Smooth muscle cell (in vitro differentiated cells): Measurements from ENCODE around the gene MRTFB. TPM values are rescaled to one million over a fixed set of nuclear protein-coding genes. Genes with fewer than 3 reads are reported as not detected.

ENCODE experiments used
- DNase-seq: peaks from one replicate; lab custom pipeline; 2025; ENCODE audit not compliant: unreplicated experiment; lab: John Stamatoyannopoulos, UW
- H2AFZ ChIP-seq: fragments of 200-600 bp; sonication (generic); 2 replicates; pipeline ENCODE4 v1.6.0; 2016; ENCODE audit warnings: antibody characterized with exemption, low read depth, mild to moderate bottlenecking
- H3F3A ChIP-seq: fragments of 200-600 bp; sonication (generic); 2 replicates; pipeline ENCODE4 v1.6.0; 2017; ENCODE audit warnings: antibody characterized with exemption, low read depth
- H3K27ac ChIP-seq: fragments of 200-600 bp; sonication (generic); 2 replicates; pipeline ENCODE4 v1.5.1; 2016; ENCODE audit warnings: low read depth, mild to moderate bottlenecking
- H3K27me3 ChIP-seq: fragments of 200-600 bp; sonication (generic); 2 replicates; pipeline ENCODE4 v1.6.1; 2016; ENCODE audit warnings: low read depth, mild to moderate bottlenecking
- H3K36me3 ChIP-seq: fragments of 200-600 bp; sonication (generic); 2 replicates; pipeline ENCODE4 v1.5.1; 2016; ENCODE audit warnings: low read depth
- H3K4me1 ChIP-seq: fragments of 200-600 bp; sonication (generic); 2 replicates; pipeline ENCODE4 v1.5.1; 2016; ENCODE audit warnings: low read depth
- H3K4me2 ChIP-seq: fragments of 200-600 bp; sonication (generic); 2 replicates; pipeline ENCODE4 v1.6.0; 2016; ENCODE audit warnings: mild to moderate bottlenecking
- H3K4me3 ChIP-seq: fragments of 200-600 bp; sonication (generic); 2 replicates; pipeline ENCODE4 v1.5.1; 2016; ENCODE audit warnings: mild to moderate bottlenecking
- H3K79me2 ChIP-seq: fragments of 200-600 bp; sonication (generic); 2 replicates; pipeline ENCODE4 v1.6.0; 2016; ENCODE audit warnings: low read depth, mild to moderate bottlenecking
- H3K9ac ChIP-seq: fragments of 200-600 bp; sonication (generic); 2 replicates; pipeline ENCODE4 v1.6.0; 2016; ENCODE audit warnings: low read depth
- H3K9me3 ChIP-seq: fragments of 200-600 bp; sonication (generic); replicated peaks from 2 replicates; pipeline ENCODE4 v1.5.1; 2016; ENCODE audit warnings: low read depth
- H4K20me1 ChIP-seq: fragments of 200-600 bp; sonication (generic); 2 replicates; pipeline ENCODE4 v1.6.0; 2016; ENCODE audit warnings: low read depth
- WGBS: methylation state at CpG from one replicate; pipeline ENCODE4 v1.1.7; 2016; ENCODE audit warnings: low lambda C conversion rate; 5-methylcytosine and 5-hydroxymethylcytosine counted together
- polyA plus RNA-seq: library from polyadenylated mRNA; unstranded; fragments of >200 nt; fragmentation: Nextera tagmentation; extraction: Ambion mirVana; gene quantifications from 2 replicates; pipeline ENCODE4 v1.2.1, GENCODE V29; 2016
- total RNA-seq: library from RNA; depleted of rRNA; stranded (reverse); fragments of >200 nt; gene quantifications from 2 replicates; pipeline ENCODE4 v1.2.3, GENCODE V29; 2014
- TF ChIP-seq, protein P1 (sequence below): fragments of 200-600 bp; sonication (generic); IDR thresholded peaks from 2 replicates; pipeline ENCODE4 v1.5.1; 2017; ENCODE audit warnings: borderline replicate concordance, mild to moderate bottlenecking, antibody characterized with exemption; ENCODE audit not compliant: insufficient read depth, poor library complexity, severe bottlenecking

Gene MRTFB
- total and polyA plus RNA-seq, 2 experiments from 2014 or later, result 6.8 to 22.6 TPM

DNA sequence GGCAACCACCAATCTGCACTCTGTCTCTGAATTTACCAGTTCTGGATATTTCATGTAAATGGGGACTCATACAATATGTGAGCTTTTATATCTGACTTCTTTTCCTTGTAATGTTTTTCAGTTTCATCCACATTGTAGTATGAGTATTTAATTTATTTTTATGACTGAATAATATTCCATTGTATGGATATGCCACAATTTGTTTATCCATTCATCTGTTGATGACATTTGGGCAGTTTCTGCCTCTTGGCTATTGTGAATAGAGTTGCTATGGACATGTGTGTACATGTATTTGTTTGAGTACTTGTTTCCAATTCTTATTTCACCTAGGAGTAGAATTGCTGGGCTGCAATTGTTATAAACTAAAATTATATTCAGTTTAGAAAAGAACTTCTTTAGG is 126.9 kb downstream of the MRTFB start:
- H3K36me3 ChIP-seq, result no peaks in the 10 kb centered on the region
- no peaks in the 10 kb centered on the region for H3K9me3 ChIP-seq
- TF ChIP-seq, protein P1, sequence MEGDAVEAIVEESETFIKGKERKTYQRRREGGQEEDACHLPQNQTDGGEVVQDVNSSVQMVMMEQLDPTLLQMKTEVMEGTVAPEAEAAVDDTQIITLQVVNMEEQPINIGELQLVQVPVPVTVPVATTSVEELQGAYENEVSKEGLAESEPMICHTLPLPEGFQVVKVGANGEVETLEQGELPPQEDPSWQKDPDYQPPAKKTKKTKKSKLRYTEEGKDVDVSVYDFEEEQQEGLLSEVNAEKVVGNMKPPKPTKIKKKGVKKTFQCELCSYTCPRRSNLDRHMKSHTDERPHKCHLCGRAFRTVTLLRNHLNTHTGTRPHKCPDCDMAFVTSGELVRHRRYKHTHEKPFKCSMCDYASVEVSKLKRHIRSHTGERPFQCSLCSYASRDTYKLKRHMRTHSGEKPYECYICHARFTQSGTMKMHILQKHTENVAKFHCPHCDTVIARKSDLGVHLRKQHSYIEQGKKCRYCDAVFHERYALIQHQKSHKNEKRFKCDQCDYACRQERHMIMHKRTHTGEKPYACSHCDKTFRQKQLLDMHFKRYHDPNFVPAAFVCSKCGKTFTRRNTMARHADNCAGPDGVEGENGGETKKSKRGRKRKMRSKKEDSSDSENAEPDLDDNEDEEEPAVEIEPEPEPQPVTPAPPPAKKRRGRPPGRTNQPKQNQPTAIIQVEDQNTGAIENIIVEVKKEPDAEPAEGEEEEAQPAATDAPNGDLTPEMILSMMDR, result no peak
- H3K4me3 ChIP-seq, result no peak overlapping the region
- no peaks in the 10 kb centered on the region for H3F3A ChIP-seq
- no peak for DNase-seq
- no peak overlapping the region for H2AFZ ChIP-seq
- H3K4me2 ChIP-seq, result no peak overlapping the region
- peaks cover 67% of the 10 kb centered on the region for H4K20me1 ChIP-seq
- H3K27ac ChIP-seq, result no peak overlapping the region
- H3K79me2 ChIP-seq, result peaks cover 67% of the 10 kb centered on the region
- no peak overlapping the region for H3K9ac ChIP-seq
- H3K4me1 ChIP-seq, result no peaks in the 10 kb centered on the region
- H3K27me3 ChIP-seq, result no peaks in the 10 kb centered on the region

DNA sequence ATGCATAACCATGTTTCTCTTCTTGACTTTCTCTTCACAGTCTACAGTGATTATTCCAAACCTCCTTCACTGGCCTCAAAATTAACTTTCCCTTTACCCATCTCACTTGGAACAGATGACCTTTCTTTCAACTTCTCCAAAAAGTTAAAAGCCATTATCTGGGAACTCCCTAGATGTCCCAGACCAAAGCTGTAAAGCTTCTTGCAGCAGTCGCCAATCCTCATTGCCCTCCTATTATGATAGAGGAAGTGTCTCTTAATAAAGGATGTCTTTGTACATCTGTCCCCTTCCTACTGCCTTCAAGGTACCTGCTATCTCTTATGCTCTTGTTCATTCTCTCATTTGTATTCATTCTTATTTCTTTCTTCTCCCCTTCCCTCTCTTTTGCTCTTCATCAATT is 127.5 kb downstream of the MRTFB start:
- H3F3A ChIP-seq, result no peaks in the 10 kb centered on the region
- H3K9me3 ChIP-seq, result no peaks in the 10 kb centered on the region
- H3K9ac ChIP-seq, result no peak overlapping the region
- H3K4me3 ChIP-seq, result no peak overlapping the region
- TF ChIP-seq, protein P1, result no peak
- no peak overlapping the region for H3K27ac ChIP-seq
- H3K79me2 ChIP-seq, result peaks cover 67% of the 10 kb centered on the region
- H3K4me2 ChIP-seq, result no peak overlapping the region
- WGBS, result 92% methylated on average over 1 of the region's 1 CpG
- H3K4me1 ChIP-seq, result no peaks in the 10 kb centered on the region
- no peak overlapping the region for H2AFZ ChIP-seq
- no peak for DNase-seq
- no peaks in the 10 kb centered on the region for H3K27me3 ChIP-seq
- no peaks in the 10 kb centered on the region for H3K36me3 ChIP-seq
- peaks cover 65% of the 10 kb centered on the region for H4K20me1 ChIP-seq

DNA sequence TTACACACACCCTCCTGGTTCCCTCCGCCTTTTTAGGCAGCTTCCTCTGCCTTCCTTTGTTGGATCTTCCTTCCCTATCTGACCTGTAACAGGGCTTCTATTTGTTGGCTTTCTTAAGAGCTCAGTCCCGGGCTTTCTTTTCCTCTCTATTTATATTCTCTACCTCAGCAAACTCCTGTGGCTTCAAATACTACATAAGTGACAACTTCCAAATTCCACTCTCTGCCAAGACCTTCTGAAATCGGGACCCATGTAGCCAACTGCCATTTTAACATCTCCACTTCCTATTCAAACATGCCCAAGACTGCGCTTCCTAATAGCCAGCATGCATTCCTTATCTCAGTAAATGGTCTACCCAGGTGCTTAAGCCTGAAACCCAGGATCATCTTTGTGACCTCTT is 128.1 kb downstream of the MRTFB start:
- Histone ChIP-seq H3K4me2 (no peak overlapping the region), H2AFZ (no peak overlapping the region), H3K4me3 (no peak overlapping the region), H4K20me1 (peaks cover 59% of the 10 kb centered on the region), H3K9ac (no peak overlapping the region), H3K27ac (no peak overlapping the region), H3K36me3 (no peaks in the 10 kb centered on the region), H3F3A (no peaks in the 10 kb centered on the region), H3K27me3 (no peaks in the 10 kb centered on the region), H3K79me2 (peaks cover 63% of the 10 kb centered on the region), H3K9me3 (no peaks in the 10 kb centered on the region), H3K4me1 (no peaks in the 10 kb centered on the region)
- TF ChIP-seq, protein P1, result no peak
- no peak for DNase-seq
- WGBS, result 88% methylated on average over 4 of the region's 4 CpGs

DNA sequence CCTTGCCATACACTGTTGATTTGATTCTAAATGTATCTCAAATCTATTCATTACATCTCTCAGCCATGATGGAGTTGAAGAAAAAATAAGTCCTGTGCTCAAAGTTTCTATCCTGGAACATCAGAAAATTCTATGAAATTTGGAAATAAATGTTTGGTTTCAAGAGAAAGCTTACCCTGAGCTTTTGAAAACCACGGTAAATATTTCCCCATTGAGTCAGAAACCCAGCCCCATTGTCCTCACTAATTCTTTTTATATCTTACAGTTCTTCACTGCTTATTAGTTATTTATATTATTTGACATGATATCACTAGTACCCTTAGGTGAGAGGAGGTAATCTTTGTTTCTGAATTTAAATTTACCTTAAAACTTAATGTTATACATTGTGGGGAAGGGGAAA is 128.5 kb downstream of the MRTFB start:
- H3K36me3 ChIP-seq, result no peaks in the 10 kb centered on the region
- DNase-seq, result no peak
- H3K27me3 ChIP-seq, result no peaks in the 10 kb centered on the region
- no peak overlapping the region for H3K9ac ChIP-seq
- no peak overlapping the region for H2AFZ ChIP-seq
- H3K27ac ChIP-seq, result no peak overlapping the region
- H3K4me3 ChIP-seq, result no peak overlapping the region
- 97% methylated on average over 1 of the region's 1 CpG for WGBS
- peaks cover 62% of the 10 kb centered on the region for H3K79me2 ChIP-seq
- peaks cover 54% of the 10 kb centered on the region for H4K20me1 ChIP-seq
- H3K4me1 ChIP-seq, result no peaks in the 10 kb centered on the region
- TF ChIP-seq, protein P1, result no peak
- no peak overlapping the region for H3K4me2 ChIP-seq
- no peaks in the 10 kb centered on the region for H3K9me3 ChIP-seq
- no peaks in the 10 kb centered on the region for H3F3A ChIP-seq
